SK-N-SH (cell line): ENCODE measurements around the gene UBE2A. TPM values are rescaled to one million over a fixed set of nuclear protein-coding genes. Genes with fewer than 3 reads are reported as not detected.
A peak's percentile ranks its signal among the peaks of the same experiment; 100 is the strongest.

Experiments used
- CTCF ChIA-PET: fragments of 300-600, 350-600 bp; formaldehyde crosslinking; extraction: SDS; loops from one replicate; lab custom pipeline; 2021; lab: Yijun Ruan, JAX
- POLR2A ChIA-PET: fragments of 350-600 bp; sonication (Branson Sonifier 250); formaldehyde crosslinking; extraction: SDS; loops from one replicate; lab custom pipeline; 2020; ENCODE audit warnings: antibody characterized with exemption, inconsistent platforms; lab: Yijun Ruan, JAX
- DNase-seq: peaks from one replicate; pipeline ENCODE4 v3.0.0; 2012
- H2AFZ ChIP-seq: fragments of 200-600 bp; sonication (generic); 2 replicates; pipeline ENCODE4 v1.8.1; 2016; ENCODE audit warnings: antibody characterized with exemption, mild to moderate bottlenecking, low read depth
- H3F3A ChIP-seq: fragments of 200-600 bp; sonication (generic); replicated peaks from 2 replicates; pipeline ENCODE3; 2016; ENCODE audit warnings: antibody characterized with exemption, mild to moderate bottlenecking; ENCODE audit not compliant: insufficient read depth
- H3K27ac ChIP-seq, 2 experiments: fragments of 200-500 bp in 1 of 2; fragments of 200-600 bp in 1 of 2; sonication (Bioruptor generic) in 1 of 2; sonication (generic), shearing (Covaris generic) in 1 of 2; 2 replicates each; pipeline versions ENCODE4 v1.5.1 to v1.6.1; 2014 to 2016; ENCODE audit warnings: low read depth in 2 of 2, inconsistent platforms in 1 of 2, low read length in 1 of 2, mild to moderate bottlenecking in 1 of 2, mixed read lengths in 1 of 2
- H3K27me3 ChIP-seq: fragments of 200-600 bp; sonication (generic), shearing (Covaris generic); 2 replicates; pipeline ENCODE4 v1.6.1; 2016; ENCODE audit warnings: mixed run types; ENCODE audit not compliant: insufficient read depth
- H3K36me3 ChIP-seq, 2 experiments: fragments of 200-500 bp in 1 of 2; fragments of 200-600 bp in 1 of 2; sonication (Bioruptor generic) in 1 of 2; sonication (generic) in 1 of 2; replicated peaks in 1 of 2; 2 replicates each; pipeline versions ENCODE3 to v1.5.1; 2014 to 2016; ENCODE audit warnings: low read length in 1 of 2, mild to moderate bottlenecking in 1 of 2; ENCODE audit not compliant: insufficient read depth in 2 of 2, control insufficient read depth in 1 of 2
- H3K4me1 ChIP-seq, 2 experiments: fragments of 200-500 bp in 1 of 2; fragments of 200-600 bp in 1 of 2; sonication (Bioruptor generic) in 1 of 2; sonication (generic), shearing (Covaris generic) in 1 of 2; 2 replicates each; pipeline versions ENCODE4 v1.5.1 to v1.6.1; 2014 to 2016; ENCODE audit warnings: low read depth in 1 of 2, low read length in 1 of 2, mixed run types in 1 of 2; ENCODE audit not compliant: insufficient read depth in 2 of 2, control insufficient read depth in 1 of 2
- H3K4me2 ChIP-seq: fragments of 200-600 bp; sonication (generic), shearing (Covaris generic); 2 replicates; pipeline ENCODE4 v1.6.1; 2017; ENCODE audit warnings: mixed run types
- H3K4me3 ChIP-seq, 2 experiments: fragments of 200-500 bp in 1 of 2; fragments of 200-600 bp in 1 of 2; sonication (Bioruptor generic) in 1 of 2; sonication (generic), shearing (Covaris generic) in 1 of 2; 2 replicates each; pipeline versions ENCODE4 v1.5.1 to v1.8.1; 2014 to 2016; ENCODE audit warnings: low read depth in 2 of 2, inconsistent platforms in 1 of 2, low read length in 1 of 2, mild to moderate bottlenecking in 1 of 2, mixed read lengths in 1 of 2, moderate library complexity in 1 of 2
- H3K79me2 ChIP-seq: fragments of 200-600 bp; sonication (generic); 2 replicates; pipeline ENCODE4 v1.8.1; 2017; ENCODE audit warnings: mild to moderate bottlenecking; ENCODE audit not compliant: insufficient read depth
- H3K9ac ChIP-seq: fragments of 200-600 bp; sonication (generic); 2 replicates; pipeline ENCODE4 v1.6.1; 2017; ENCODE audit warnings: mixed run types
- H3K9me2 ChIP-seq: fragments of 200-600 bp; sonication (generic); 2 replicates; pipeline ENCODE4 v1.6.1; 2017; ENCODE audit warnings: mixed run types
- H3K9me3 ChIP-seq: fragments of 200-600 bp; sonication (generic); 2 replicates; pipeline ENCODE4 v1.6.1; 2017; ENCODE audit warnings: mixed run types, mild to moderate bottlenecking, moderate library complexity
- H4K20me1 ChIP-seq: fragments of 200-600 bp; sonication (generic); 2 replicates; pipeline ENCODE4 v1.6.1; 2017; ENCODE audit warnings: mild to moderate bottlenecking, mixed run types; ENCODE audit not compliant: insufficient read depth
- CHD2 ChIP-seq: fragments of 150-350 bp; IDR thresholded peaks from 2 replicates; pipeline ENCODE4 v1.6.1; 2018; ENCODE audit warnings: low read length; ENCODE audit not compliant: partially characterized antibody
- ELF1 ChIP-seq: IDR thresholded peaks from 2 replicates; pipeline ENCODE4 v1.4.0; 2012
- EP300 ChIP-seq, 2 experiments: IDR thresholded peaks; 2 replicates each; pipeline versions ENCODE4 v1.4.0 to v1.6.1; 2012; ENCODE audit warnings: borderline replicate concordance in 1 of 2, low read depth in 1 of 2, low read length in 1 of 2
- FOSL2 ChIP-seq: IDR thresholded peaks from 2 replicates; pipeline ENCODE4 v1.4.0; 2012; ENCODE audit warnings: low read depth, mild to moderate bottlenecking, moderate library complexity, borderline replicate concordance
- FOXJ3 ChIP-seq: sonication (generic); formaldehyde crosslinking; IDR thresholded peaks from 2 replicates; pipeline ENCODE4 v1.5.1; 2020; ENCODE audit warnings: mild to moderate bottlenecking, missing genetic modification reagents
- GABPA ChIP-seq: IDR thresholded peaks from 2 replicates; pipeline ENCODE4 v1.4.0; 2012; ENCODE audit warnings: low read depth, mild to moderate bottlenecking
- JUND ChIP-seq: IDR thresholded peaks from 2 replicates; pipeline ENCODE4 v1.4.0; 2012
- MAX ChIP-seq: IDR thresholded peaks from 2 replicates; pipeline ENCODE4 v1.4.0; 2012; ENCODE audit warnings: low read depth
- MEF2A ChIP-seq: IDR thresholded peaks from 2 replicates; pipeline ENCODE4 v1.4.0; 2012; ENCODE audit warnings: low read depth, borderline replicate concordance
- NRF1 ChIP-seq: IDR thresholded peaks from 2 replicates; pipeline ENCODE4 v1.6.1; 2012; ENCODE audit warnings: low read depth, mild to moderate bottlenecking, low read length
- POLR2AphosphoS5 ChIP-seq: IDR thresholded peaks from 2 replicates; pipeline ENCODE4 v1.6.1; 2012; ENCODE audit warnings: low read depth, low read length
- RCOR1 ChIP-seq: fragments of 150-350 bp; IDR thresholded peaks from 2 replicates; pipeline ENCODE4 v1.6.1; 2017; ENCODE audit warnings: antibody characterized with exemption, low read length
- RFX5 ChIP-seq: IDR thresholded peaks from 2 replicates; pipeline ENCODE4 v1.6.1; 2012; ENCODE audit warnings: mild to moderate bottlenecking, improper control_type of control experiment, low read length
- SIN3A ChIP-seq: IDR thresholded peaks from 2 replicates; pipeline ENCODE4 v1.6.1; 2012; ENCODE audit warnings: low read depth, mild to moderate bottlenecking, low read length, moderate library complexity, borderline replicate concordance
- TEAD4 ChIP-seq: IDR thresholded peaks from 2 replicates; pipeline ENCODE4 v1.4.0; 2012; ENCODE audit warnings: mild to moderate bottlenecking, borderline replicate concordance; ENCODE audit not compliant: insufficient read depth
- YY1 ChIP-seq: IDR thresholded peaks from 2 replicates; pipeline ENCODE4 v1.4.0; 2012; ENCODE audit warnings: low read depth, mild to moderate bottlenecking
- ZBTB33 ChIP-seq: IDR thresholded peaks from 2 replicates; pipeline ENCODE4 v1.4.0; 2012; ENCODE audit warnings: low read depth, borderline replicate concordance
- WGBS: methylation state at CpG from one replicate; pipeline ENCODE4 v1.1.6; 2017; ENCODE audit warnings: low lambda C conversion rate; 5-methylcytosine and 5-hydroxymethylcytosine counted together
- polyA plus RNA-seq, 3 experiments: library from polyadenylated mRNA; depleted of rRNA; stranded (reverse); fragments of >200 nt; gene quantifications; 2 replicates each; pipeline ENCODE4 v1.2.3, GENCODE V29; 2012
- TF ChIP-seq, protein P1 (sequence below): IDR thresholded peaks from 2 replicates; pipeline ENCODE4; 2012
- TF ChIP-seq, protein P2 (sequence below): IDR thresholded peaks from 2 replicates; pipeline ENCODE4 v1.4.0; 2012; ENCODE audit warnings: low read depth, borderline replicate concordance
- TF ChIP-seq, protein P3 (sequence below): IDR thresholded peaks from 2 replicates; pipeline ENCODE4 v1.6.1; 2012; ENCODE audit warnings: mild to moderate bottlenecking, low read depth, low read length, moderate library complexity

The UBE2A gene
- polyA plus RNA-seq, 1 of the 3 experiments (the other 2 are of a cell fraction): 38.4 TPM

DNA sequence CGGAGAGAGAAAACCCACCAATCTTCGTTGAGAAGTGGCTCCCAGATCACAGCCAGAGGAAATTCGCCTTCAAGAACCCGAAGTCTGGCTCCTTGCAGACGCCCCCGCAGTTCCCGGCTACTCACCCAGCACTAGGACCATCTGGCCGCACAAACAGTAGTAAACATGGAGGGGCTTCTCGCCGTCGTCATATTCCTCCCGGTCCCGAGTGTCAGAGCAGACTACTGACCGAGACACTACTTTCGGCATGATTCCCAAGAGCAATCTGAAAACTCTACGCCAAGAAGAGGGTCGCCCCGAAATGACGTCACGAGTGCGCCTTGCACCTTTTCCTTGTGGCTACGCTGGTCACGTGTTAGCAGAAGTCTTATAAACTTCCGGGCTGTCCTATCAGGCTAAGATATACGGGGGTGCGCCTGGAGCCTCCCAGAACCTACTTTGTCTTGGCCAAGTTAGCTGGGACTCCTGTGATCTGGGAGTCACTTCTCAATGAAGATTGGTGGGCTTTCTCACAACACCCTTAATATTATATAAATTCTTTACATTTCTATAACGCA is 9.2 kb upstream of the UBE2A start, which contains the start of gene STEEP1 (continued):
- TF ChIP-seq JUND: peak; percentile 18; the same call in 1 of the 2 replicates
- no peak for TF ChIP-seq RCOR1
- TF ChIP-seq GABPA: peak; percentile 74
- peak; percentile 92 for TF ChIP-seq MAX
- no peak for TF ChIP-seq FOSL2
- TF ChIP-seq, protein P1, sequence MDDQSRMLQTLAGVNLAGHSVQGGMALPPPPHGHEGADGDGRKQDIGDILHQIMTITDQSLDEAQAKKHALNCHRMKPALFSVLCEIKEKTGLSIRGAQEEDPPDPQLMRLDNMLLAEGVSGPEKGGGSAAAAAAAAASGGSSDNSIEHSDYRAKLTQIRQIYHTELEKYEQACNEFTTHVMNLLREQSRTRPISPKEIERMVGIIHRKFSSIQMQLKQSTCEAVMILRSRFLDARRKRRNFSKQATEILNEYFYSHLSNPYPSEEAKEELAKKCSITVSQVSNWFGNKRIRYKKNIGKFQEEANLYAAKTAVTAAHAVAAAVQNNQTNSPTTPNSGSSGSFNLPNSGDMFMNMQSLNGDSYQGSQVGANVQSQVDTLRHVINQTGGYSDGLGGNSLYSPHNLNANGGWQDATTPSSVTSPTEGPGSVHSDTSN: no peak
- peak; percentile 89 for TF ChIP-seq ELF1
- no peak for TF ChIP-seq FOXJ3 (CRISPR knock-in tag)
- TF ChIP-seq, protein P2, sequence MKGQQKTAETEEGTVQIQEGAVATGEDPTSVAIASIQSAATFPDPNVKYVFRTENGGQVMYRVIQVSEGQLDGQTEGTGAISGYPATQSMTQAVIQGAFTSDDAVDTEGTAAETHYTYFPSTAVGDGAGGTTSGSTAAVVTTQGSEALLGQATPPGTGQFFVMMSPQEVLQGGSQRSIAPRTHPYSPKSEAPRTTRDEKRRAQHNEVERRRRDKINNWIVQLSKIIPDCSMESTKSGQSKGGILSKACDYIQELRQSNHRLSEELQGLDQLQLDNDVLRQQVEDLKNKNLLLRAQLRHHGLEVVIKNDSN: peak; percentile 94
- peak; percentile 82 for TF ChIP-seq POLR2AphosphoS5

DNA sequence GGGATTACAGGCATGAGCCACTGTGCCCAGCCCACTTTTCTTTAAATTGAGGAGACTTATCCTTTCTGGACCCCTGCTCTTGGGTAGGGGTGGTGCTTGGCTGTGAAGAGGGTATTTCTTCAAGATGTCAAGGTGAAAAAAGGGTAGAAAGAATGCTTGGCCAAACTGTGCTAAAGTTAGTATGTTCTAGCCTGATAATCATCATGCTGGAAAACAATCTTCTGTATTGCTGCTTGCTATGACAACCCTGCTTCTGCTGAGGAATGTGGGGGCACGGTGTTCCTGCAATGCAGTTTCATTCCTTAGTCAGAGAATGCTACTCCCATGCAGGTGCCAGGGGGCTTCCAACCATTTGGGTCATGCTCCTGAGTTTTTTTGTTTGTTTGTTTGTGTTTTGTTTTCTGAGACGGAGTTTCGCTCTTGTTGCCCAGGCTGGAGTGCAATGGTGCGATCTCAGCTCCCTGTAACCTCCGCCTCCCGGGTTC is 4.0 kb upstream of the UBE2A start:
- peaks cover under 1% of the 10 kb centered on the region; the same call in 1 of the 2 replicates for H3K27me3 ChIP-seq
- no peaks in the 10 kb centered on the region for H3K9me3 ChIP-seq
- H3K4me2 ChIP-seq: no peak overlapping the region
- H3K4me1 ChIP-seq: no peaks in the 10 kb centered on the region; a peak in 1 of 4 replicates
- CTCF ChIA-PET: no interaction called here
- no peaks in the 10 kb centered on the region for H3K36me3 ChIP-seq
- no peak overlapping the region for H2AFZ ChIP-seq
- POLR2A ChIA-PET: no interaction called here
- DNase-seq: no peak
- no peak overlapping the region for H3K4me3 ChIP-seq
- no peak overlapping the region for H3K27ac ChIP-seq
- no peaks in the 10 kb centered on the region for H4K20me1 ChIP-seq
- peaks cover 7% of the 10 kb centered on the region for H3K79me2 ChIP-seq
- no peaks in the 10 kb centered on the region for H3F3A ChIP-seq
- TF ChIP-seq TEAD4: no peak
- TF ChIP-seq MEF2A: no peak
- TF ChIP-seq ZBTB33: no peak
- TF ChIP-seq YY1: no peak
- TF ChIP-seq, protein P1: no peak
- TF ChIP-seq, protein P3, sequence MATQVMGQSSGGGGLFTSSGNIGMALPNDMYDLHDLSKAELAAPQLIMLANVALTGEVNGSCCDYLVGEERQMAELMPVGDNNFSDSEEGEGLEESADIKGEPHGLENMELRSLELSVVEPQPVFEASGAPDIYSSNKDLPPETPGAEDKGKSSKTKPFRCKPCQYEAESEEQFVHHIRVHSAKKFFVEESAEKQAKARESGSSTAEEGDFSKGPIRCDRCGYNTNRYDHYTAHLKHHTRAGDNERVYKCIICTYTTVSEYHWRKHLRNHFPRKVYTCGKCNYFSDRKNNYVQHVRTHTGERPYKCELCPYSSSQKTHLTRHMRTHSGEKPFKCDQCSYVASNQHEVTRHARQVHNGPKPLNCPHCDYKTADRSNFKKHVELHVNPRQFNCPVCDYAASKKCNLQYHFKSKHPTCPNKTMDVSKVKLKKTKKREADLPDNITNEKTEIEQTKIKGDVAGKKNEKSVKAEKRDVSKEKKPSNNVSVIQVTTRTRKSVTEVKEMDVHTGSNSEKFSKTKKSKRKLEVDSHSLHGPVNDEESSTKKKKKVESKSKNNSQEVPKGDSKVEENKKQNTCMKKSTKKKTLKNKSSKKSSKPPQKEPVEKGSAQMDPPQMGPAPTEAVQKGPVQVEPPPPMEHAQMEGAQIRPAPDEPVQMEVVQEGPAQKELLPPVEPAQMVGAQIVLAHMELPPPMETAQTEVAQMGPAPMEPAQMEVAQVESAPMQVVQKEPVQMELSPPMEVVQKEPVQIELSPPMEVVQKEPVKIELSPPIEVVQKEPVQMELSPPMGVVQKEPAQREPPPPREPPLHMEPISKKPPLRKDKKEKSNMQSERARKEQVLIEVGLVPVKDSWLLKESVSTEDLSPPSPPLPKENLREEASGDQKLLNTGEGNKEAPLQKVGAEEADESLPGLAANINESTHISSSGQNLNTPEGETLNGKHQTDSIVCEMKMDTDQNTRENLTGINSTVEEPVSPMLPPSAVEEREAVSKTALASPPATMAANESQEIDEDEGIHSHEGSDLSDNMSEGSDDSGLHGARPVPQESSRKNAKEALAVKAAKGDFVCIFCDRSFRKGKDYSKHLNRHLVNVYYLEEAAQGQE: no peak
- no peak for TF ChIP-seq CHD2
- TF ChIP-seq NRF1: no peak
- no peak for TF ChIP-seq RFX5
- no peak for TF ChIP-seq EP300 (IDR thresholded peaks at IDR 0.05; ENCODE audit: borderline replicate concordance in 1 of 2, low read depth in 1 of 2, low read length in 1 of 2)
- no peak for TF ChIP-seq SIN3A
- no peak for TF ChIP-seq JUND
- 63% methylated on average over 6 of the region's 6 CpGs for WGBS
- no peak overlapping the region for H3K9ac ChIP-seq
- H3K9me2 ChIP-seq: no peaks in the 10 kb centered on the region
